DOHH2 (cell line): ENCODE measurements around the gene DNAH7.

Experiments used
- H3F3A ChIP-seq: fragments of 200-600 bp; sonication (generic), shearing (Covaris generic); 2 replicates; pipeline ENCODE4 v1.6.0; 2016; ENCODE audit warnings: antibody characterized with exemption, mild to moderate bottlenecking; ENCODE audit not compliant: control insufficient read depth, insufficient read depth
- H3K27ac ChIP-seq: fragments of 200-600 bp; sonication (generic); 2 replicates; pipeline ENCODE4 v1.5.1; 2014; ENCODE audit warnings: low read depth, mild to moderate bottlenecking, low read length, moderate library complexity
- H3K27me3 ChIP-seq: fragments of 200-600 bp; sonication (generic); 2 replicates; pipeline ENCODE4 v1.6.1; 2014; ENCODE audit warnings: mild to moderate bottlenecking, low read length, mixed read lengths; ENCODE audit not compliant: control insufficient read depth
- H3K36me3 ChIP-seq: fragments of 200-600 bp; sonication (generic); 2 replicates; pipeline ENCODE4 v1.6.1; 2014; ENCODE audit warnings: mild to moderate bottlenecking, low read length, moderate library complexity, mixed read lengths; ENCODE audit not compliant: control insufficient read depth
- H3K4me1 ChIP-seq: fragments of 200-600 bp; sonication (generic); 2 replicates; pipeline ENCODE4 v1.6.1; 2014; ENCODE audit warnings: mild to moderate bottlenecking, low read length, mixed read lengths; ENCODE audit not compliant: control insufficient read depth
- H3K4me2 ChIP-seq: fragments of 200-600 bp; sonication (generic); 2 replicates; pipeline ENCODE4 v1.6.0; 2014; ENCODE audit warnings: mild to moderate bottlenecking, low read length, moderate library complexity
- H3K4me3 ChIP-seq: fragments of 200-600 bp; sonication (generic); 2 replicates; pipeline ENCODE4 v1.5.1; 2014; ENCODE audit warnings: mild to moderate bottlenecking, low read length, mixed read lengths
- H3K79me2 ChIP-seq: fragments of 200-600 bp; sonication (generic); 2 replicates; pipeline ENCODE4 v1.6.1; 2014; ENCODE audit warnings: mild to moderate bottlenecking, low read length, mixed read lengths; ENCODE audit not compliant: control insufficient read depth
- H3K9me2 ChIP-seq: fragments of 200-600 bp; sonication (generic); replicated peaks from 2 replicates; pipeline ENCODE4 v1.6.1; 2014; ENCODE audit warnings: mild to moderate bottlenecking, low read length, mixed read lengths; ENCODE audit not compliant: control insufficient read depth
- H3K9me3 ChIP-seq: fragments of 200-600 bp; sonication (generic); 2 replicates; pipeline ENCODE4 v1.6.1; 2014; ENCODE audit warnings: antibody characterized with exemption, low read length, mixed read lengths; ENCODE audit not compliant: control insufficient read depth, insufficient read depth
- H4K20me1 ChIP-seq: fragments of 200-600 bp; sonication (generic); 2 replicates; pipeline ENCODE4 v1.6.0; 2014; ENCODE audit warnings: low read depth, mild to moderate bottlenecking, antibody characterized with exemption, low read length, moderate library complexity; ENCODE audit not compliant: control insufficient read depth, insufficient read depth
- CTCF ChIP-seq: fragments of 200-600 bp; sonication (generic); IDR thresholded peaks from one replicate; pipeline ENCODE4 v1.5.1; 2014; ENCODE audit warnings: antibody characterized with exemption, mild to moderate bottlenecking, low read depth, low read length; ENCODE audit not compliant: poor library complexity, severe bottlenecking
- EZH2phosphoT487 ChIP-seq: fragments of 200-600 bp; sonication (generic); IDR thresholded peaks from 2 replicates; pipeline ENCODE4 v1.6.1; 2017; ENCODE audit warnings: borderline replicate concordance, mild to moderate bottlenecking, antibody characterized with exemption, low read length, moderate library complexity, mixed read lengths

The DNAH7 gene

GRCh38 chr2:195730912-195731311 lies 337.7 kb downstream of the DNAH7 start:
- Histone ChIP-seq H3K9me2 (no peaks in the 10 kb centered on the region), H3K36me3 (peaks cover 11% of the 10 kb centered on the region), H3K27ac (no peak overlapping the region)

GRCh38 chr2:195727106-195727505 lies 341.5 kb downstream of the DNAH7 start:
- Histone ChIP-seq H3K79me2 (no peaks in the 10 kb centered on the region), H3F3A (no peaks in the 10 kb centered on the region), H3K4me2 (no peak overlapping the region), H3K4me1 (no peaks in the 10 kb centered on the region), H3K27me3 (no peaks in the 10 kb centered on the region), H4K20me1 (no peaks in the 10 kb centered on the region), H3K27ac (no peak overlapping the region), H3K36me3 (peaks cover 7% of the 10 kb centered on the region), H3K4me3 (no peak overlapping the region), H3K9me3 (no peaks in the 10 kb centered on the region), H3K9me2 (no peaks in the 10 kb centered on the region)
- TF ChIP-seq CTCF: no peak

More at GRCh38 chr2:195730912-195731311, 337.7 kb downstream of the DNAH7 start:
- no peaks in the 10 kb centered on the region for H3K79me2 ChIP-seq
- TF ChIP-seq EZH2phosphoT487 (no peak), CTCF (no peak)
- no peak overlapping the region for H3K4me3 ChIP-seq
- no peaks in the 10 kb centered on the region for H3F3A ChIP-seq
- H3K9me3 ChIP-seq: no peaks in the 10 kb centered on the region
- H4K20me1 ChIP-seq: no peaks in the 10 kb centered on the region
- no peaks in the 10 kb centered on the region for H3K27me3 ChIP-seq
- H3K4me2 ChIP-seq: no peak overlapping the region
- H3K4me1 ChIP-seq: no peaks in the 10 kb centered on the region

- Histone ChIP-seq H4K20me1 (no peaks in the 10 kb centered on the region), H3K27me3 (no peaks in the 10 kb centered on the region), H3K4me1 (no peaks in the 10 kb centered on the region), H3K36me3 (peaks cover 22% of the 10 kb centered on the region), H3K4me3 (no peak overlapping the region), H3K4me2 (no peak overlapping the region), H3K9me3 (no peaks in the 10 kb centered on the region), H3F3A (no peaks in the 10 kb centered on the region), H3K9me2 (no peaks in the 10 kb centered on the region), H3K27ac (no peak overlapping the region), H3K79me2 (no peaks in the 10 kb centered on the region)
- no peak for TF ChIP-seq CTCF
- TF ChIP-seq EZH2phosphoT487: no peak
These were observed 346.6 kb downstream of the DNAH7 start for GRCh38 chr2:195722075-195722474.

GRCh38 chr2:195721042-195721441 lies 347.6 kb downstream of the DNAH7 start:
- no peak overlapping the region for H3K27ac ChIP-seq
- no peaks in the 10 kb centered on the region for H3F3A ChIP-seq
- H3K79me2 ChIP-seq: no peaks in the 10 kb centered on the region
- H3K9me3 ChIP-seq: no peaks in the 10 kb centered on the region
- H3K9me2 ChIP-seq: no peaks in the 10 kb centered on the region
- H3K4me1 ChIP-seq: no peaks in the 10 kb centered on the region
- H4K20me1 ChIP-seq: no peaks in the 10 kb centered on the region
- peaks cover 30% of the 10 kb centered on the region for H3K36me3 ChIP-seq
- H3K27me3 ChIP-seq: no peaks in the 10 kb centered on the region
- no peak overlapping the region for H3K4me3 ChIP-seq
- TF ChIP-seq EZH2phosphoT487 (no peak), CTCF (no peak)
- H3K4me2 ChIP-seq: no peak overlapping the region
